HG03139 (cell line): Measurements from ENCODE around the gene HHLA2.
"Not testable (repeated sequence)": the region's sequence is repeated elsewhere in the genome, so short reads cannot be mapped to it uniquely, and the experiment has no call there.

Source experiments
- ATAC-seq: cut with Tn5 transposase; IDR thresholded peaks from one replicate; pipeline ENCODE4 v1.9.1; 2021; ENCODE audit not compliant: unreplicated experiment

Gene HHLA2

GRCh38 chr3:108296239-108296638 lies at the start of gene HHLA2:
Gene HHLA2 (plus strand): TSS chr3:108296548. CDS start chr3:108351814, 55,266 bp downstream.
- no peak for ATAC-seq

- ATAC-seq = no peak
Measured at GRCh38 chr3:108250626-108251025, 45.7 kb upstream of the HHLA2 start.

- ATAC-seq = no peak
Measured at GRCh38 chr3:108251265-108251664, 45.1 kb upstream of the HHLA2 start.

GRCh38 chr3:108251844-108252243 lies 44.5 kb upstream of the HHLA2 start:
- no peak for ATAC-seq

GRCh38 chr3:108255131-108255530 lies 41.2 kb upstream of the HHLA2 start:
- ATAC-seq = no peak

- ATAC-seq = not testable (repeated sequence)
Measured at GRCh38 chr3:108264534-108265298, 31.6 kb upstream of the HHLA2 start.

GRCh38 chr3:108268235-108268634 lies 28.1 kb upstream of the HHLA2 start:
- not testable (repeated sequence) for ATAC-seq

- ATAC-seq = no peak
Measured at GRCh38 chr3:108271626-108272025, 24.7 kb upstream of the HHLA2 start.

- ATAC-seq = not testable (repeated sequence)
Measured at GRCh38 chr3:108279066-108279465, 17.3 kb upstream of the HHLA2 start.

GRCh38 chr3:108280476-108280875 lies 15.9 kb upstream of the HHLA2 start:
- no peak for ATAC-seq

- ATAC-seq = no peak
Measured at GRCh38 chr3:108281670-108282069, 14.7 kb upstream of the HHLA2 start.

GRCh38 chr3:108283006-108283405 lies 13.3 kb upstream of the HHLA2 start:
- ATAC-seq = no peak

- no peak for ATAC-seq
Measured at GRCh38 chr3:108283989-108284388, 12.4 kb upstream of the HHLA2 start.

- no peak for ATAC-seq
Measured at GRCh38 chr3:108285176-108285575, 11.2 kb upstream of the HHLA2 start.

- ATAC-seq = no peak
Measured at GRCh38 chr3:108287146-108287545, 9.2 kb upstream of the HHLA2 start.

- ATAC-seq = not testable (repeated sequence)
Measured at GRCh38 chr3:108288193-108288592, 8.2 kb upstream of the HHLA2 start.

GRCh38 chr3:108289159-108289558 lies 7.2 kb upstream of the HHLA2 start:
- ATAC-seq = no peak

GRCh38 chr3:108292450-108292849 lies 3.9 kb upstream of the HHLA2 start:
- ATAC-seq = no peak

- peak; percentile 52 for ATAC-seq
Measured at GRCh38 chr3:108292905-108293328, 3.4 kb upstream of the HHLA2 start.

GRCh38 chr3:108293858-108294257 lies 2.5 kb upstream of the HHLA2 start:
- ATAC-seq = peak; percentile 71

GRCh38 chr3:108295421-108296175 lies 750 bp upstream of the HHLA2 start:
- ATAC-seq = no peak

- ATAC-seq = no peak
Measured at GRCh38 chr3:108297647-108298046, 1.3 kb downstream of the HHLA2 start.
